Retina (tissue), 1 donor: Measurements from ENCODE around the gene PXDC1.
"Not testable (repeated sequence)": the region's sequence is repeated elsewhere in the genome, so short reads cannot be mapped to it uniquely, and the experiment has no call there.

Experiments
- DNase-seq: peaks from one replicate; pipeline ENCODE4 v3.0.0-alpha.2; 2016

PXDC1 gene

DNA sequence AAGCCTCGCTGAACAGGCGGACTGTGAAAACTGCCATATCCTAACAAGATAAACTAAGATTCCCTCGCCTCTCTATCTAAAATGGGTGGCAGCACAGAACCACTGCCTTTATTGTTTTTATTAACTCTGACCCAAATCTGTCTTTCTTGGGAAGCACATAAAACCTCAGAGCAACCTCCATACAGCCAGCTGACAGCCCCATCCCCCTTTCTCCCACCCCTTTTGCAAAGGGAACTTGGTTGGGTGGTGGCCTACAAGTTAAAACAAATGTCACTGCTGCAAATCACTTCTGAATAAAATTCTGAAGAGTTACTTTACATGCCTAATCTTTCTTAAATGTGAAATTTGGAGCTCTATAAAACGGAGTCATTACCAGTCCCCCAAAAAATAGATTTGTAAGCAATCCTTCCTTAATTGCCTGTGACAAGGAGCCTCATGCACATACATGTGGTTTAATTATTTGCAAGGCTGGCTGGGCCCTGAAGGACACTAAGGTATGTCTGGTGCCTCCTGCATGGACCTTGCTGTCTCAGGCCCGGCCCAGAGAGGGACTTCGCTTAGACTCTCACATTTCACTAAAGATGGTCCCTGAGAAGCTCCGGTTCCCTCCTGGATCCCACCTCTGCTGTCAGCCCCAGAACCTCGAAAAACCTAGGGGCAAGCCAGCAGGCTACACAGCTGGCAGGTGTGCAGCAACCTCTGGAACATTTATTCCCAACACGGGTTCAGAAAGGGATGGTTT is 21.7 kb downstream of the PXDC1 start:
- no peak for DNase-seq

DNA sequence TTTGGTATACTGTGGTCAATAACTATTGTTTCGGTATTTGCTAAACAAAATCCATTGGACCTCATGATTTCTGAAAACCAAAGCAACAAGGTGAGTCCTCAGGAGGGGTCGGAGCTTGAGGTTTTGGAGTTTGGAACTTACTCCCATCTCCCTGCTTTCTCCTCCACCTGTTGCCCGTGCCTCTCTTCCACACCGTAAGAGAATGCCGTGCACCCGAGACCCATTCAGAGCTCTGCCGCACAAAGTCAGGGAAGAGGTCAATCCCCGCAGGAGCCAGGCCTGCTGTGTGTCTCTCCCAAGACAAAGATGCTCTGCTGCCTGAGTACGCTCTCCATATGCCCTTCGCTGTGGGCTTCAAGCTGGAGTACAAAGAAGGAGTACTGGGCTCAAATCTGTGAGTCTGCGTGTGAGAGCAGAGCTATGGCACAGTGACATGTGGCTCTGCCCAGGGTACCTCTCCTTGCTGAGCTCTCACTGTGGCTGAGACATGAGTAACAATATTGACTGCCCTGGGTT is 23.9 kb downstream of the PXDC1 start:
- no peak for DNase-seq

- no peak for DNase-seq
Measured at GRCh38 chr6:3727036-3727435, 24.5 kb downstream of the PXDC1 start.

DNA sequence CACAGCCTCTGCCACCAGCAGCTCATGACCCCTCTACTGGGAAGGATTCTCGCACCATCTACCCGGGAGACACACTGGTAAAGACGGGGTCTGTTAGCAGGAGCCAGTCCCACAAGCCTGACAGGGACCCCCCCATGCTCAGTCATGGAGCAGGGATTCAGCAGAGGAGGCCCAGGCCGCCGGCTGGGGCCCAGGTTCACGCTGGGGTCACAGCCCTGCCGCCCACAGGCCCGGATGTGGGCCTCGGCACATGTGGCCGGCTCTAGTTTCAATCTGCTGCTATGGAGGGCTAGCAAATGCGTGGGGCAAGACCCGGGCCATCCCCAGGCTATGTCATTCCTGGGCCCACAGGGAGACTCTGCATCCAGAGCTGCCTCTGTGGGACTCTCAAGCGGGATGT is 25.1 kb downstream of the PXDC1 start:
- no peak for DNase-seq

DNA sequence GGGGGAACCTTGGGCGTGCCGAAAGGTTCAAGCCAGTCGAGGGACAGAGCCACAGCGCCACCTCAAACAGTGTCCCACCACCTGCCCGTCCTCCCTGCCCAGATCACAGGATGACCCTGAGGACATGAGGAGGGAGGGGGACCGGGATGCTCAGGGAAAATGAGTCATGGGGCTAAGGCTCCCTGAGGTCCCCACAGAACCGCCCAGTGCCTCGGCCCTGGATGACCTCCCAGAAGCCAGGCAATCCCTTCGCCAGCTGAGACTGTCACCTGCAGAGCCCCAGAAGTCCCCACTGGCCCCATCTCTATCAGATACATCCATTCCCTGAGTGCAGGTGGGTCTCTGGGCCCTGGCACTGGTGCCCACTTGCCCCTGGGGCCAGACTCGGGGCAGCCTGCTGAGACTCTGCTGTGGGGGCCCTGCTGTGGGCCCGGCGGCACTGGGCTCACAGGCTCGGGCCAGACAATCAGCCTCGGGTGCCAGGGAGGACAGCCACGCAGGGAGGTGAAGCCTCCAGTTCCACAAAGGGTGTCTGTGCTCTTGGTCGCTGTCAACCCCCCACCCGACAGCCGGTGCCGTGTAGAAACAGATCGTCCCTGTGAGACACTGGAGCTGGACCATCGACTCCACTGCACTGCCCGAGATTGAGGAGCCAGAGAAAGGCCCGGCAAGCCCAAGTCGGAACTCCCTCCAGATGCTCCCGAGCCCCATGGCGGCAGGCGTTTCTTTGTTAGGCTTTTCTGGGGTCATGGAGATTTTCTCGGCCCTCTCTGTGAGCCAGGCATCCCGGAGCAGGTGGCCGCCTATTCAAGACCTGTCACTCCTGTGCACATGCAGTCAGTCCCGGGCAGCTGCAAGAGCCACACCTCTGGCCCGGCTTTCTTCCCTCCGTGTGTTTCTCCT is 26.1 kb downstream of the PXDC1 start:
- DNase-seq = peak; percentile 68

GRCh38 chr6:3724451-3725144 is 26.9 kb downstream of the PXDC1 start:
- DNase-seq = no peak

- no peak for DNase-seq
Measured at GRCh38 chr6:3723966-3724365, 27.5 kb downstream of the PXDC1 start.

- DNase-seq = no peak
Measured at GRCh38 chr6:3723251-3723650, 28.3 kb downstream of the PXDC1 start.

- DNase-seq = no peak
Measured at GRCh38 chr6:3722785-3723184, 28.7 kb downstream of the PXDC1 start.

DNA sequence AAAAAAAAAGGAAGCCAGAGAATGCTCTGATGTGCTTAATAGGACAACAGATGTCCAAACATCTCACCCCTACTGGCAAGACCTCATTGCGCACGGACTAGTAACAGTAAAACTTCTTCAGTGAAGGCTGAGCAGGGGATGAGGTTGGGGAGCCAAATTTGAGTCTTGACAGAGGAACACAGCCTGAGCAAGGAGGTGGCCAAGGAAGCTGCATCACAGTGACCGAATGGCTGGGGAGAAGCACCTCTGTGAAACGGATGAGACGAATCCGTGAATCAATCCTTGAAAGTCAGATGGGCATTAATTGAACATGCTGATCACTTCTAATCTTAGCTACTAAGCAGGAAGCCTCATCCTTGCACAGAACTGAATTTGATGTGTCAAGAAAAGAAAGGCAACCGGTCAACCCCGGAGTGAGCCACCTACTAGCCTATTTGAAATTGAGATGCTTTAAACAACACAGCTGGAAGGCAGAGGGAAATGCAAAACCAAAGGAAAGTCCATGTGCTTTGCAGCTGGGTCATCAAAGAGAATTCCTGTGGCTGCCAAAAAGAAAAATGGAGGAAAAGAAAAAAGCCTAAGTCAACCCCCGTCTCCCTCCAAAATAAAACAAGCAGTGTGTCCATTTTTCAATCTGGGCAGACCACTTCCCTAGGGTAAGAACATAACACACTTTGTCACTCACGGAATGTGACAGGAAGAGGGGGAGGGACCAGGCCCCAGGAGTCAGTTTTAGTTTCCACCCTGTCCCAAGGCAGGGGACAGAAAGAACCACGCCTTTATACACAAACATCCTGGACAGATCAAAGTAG is 29.5 kb downstream of the PXDC1 start:
- DNase-seq = no peak

DNA sequence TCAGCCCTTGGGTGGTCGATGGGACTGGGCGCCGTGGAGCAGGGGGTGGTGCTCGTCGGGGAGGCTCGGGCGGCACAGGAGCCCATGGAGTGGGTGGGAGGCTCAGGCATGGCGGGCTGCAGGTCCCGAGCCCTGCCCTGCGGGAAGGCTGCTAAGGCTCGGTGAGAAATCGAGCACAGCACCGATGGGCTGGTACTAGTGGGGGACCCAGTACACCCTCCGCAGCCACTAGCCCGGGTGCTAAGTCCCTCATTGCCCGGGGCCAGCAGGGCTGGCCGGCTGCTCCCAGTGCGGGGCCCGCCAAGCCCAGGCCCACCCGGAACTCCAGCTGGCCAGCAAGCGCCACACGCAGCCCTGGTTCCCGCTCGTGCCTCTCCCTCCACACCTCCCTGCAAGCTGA is 30.7 kb downstream of the PXDC1 start:
- not testable (repeated sequence) for DNase-seq

DNA sequence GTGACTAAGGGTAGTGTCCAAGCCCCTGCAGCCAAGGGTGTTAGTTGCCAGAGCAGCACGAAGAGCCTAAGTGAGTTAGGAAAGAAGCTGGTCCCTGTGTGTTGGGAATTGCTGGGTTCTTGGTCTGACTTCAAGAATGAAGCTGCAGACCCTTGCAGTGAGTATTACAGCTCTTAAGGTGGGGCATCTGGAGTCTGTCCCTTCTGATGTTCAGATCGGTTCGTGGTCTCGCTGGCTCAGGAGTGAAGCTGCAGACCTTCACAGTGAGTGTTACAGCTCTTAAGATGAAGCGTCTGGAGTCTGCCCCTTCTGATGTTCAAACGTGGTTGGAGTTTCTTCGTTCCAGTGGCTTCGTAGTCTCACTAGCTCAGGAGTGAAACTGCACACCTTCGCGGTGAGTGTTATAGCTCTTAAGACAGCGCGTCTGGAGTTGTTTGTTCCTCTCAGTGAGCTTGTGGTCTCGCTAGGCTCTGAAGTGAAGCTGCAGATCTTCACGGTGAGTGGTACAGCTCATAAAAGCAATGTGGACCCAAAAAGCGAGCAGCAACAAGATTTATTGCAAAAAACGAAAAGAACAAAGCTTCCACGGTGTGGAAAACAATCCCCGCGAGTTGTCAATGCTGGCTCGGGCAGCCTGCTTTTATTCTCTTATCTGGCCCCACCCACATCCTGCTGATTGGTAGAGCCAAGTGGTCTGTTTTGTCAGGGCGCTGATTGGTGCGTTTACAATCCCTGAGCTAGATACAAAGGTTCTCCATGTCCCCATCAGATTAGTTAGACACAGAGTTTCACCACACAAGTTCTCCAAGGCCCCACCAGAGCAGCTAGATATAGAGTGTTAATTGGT is 31.8 kb downstream of the PXDC1 start:
- DNase-seq = no peak

DNA sequence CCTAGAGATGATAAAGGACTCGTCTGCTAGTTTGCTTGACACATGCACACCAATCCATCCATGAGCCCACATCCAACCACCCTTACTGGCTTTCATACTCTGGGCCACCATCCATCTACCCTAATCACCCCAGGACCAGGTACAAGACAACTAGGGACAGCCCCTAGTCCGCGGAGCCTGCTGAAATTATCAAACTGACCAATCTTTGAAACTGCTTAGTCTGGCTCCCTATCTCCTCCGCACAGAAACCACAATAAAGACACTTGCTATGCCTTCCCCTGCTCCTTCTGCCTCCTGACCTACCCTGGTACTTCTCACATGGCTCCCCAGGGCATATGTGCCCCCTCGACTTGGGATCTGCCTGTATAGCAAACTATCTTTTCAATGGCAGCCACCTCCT is 33.1 kb downstream of the PXDC1 start:
- no peak for DNase-seq

- no peak for DNase-seq
Measured at GRCh38 chr6:3715285-3715684, 36.2 kb downstream of the PXDC1 start.

DNA sequence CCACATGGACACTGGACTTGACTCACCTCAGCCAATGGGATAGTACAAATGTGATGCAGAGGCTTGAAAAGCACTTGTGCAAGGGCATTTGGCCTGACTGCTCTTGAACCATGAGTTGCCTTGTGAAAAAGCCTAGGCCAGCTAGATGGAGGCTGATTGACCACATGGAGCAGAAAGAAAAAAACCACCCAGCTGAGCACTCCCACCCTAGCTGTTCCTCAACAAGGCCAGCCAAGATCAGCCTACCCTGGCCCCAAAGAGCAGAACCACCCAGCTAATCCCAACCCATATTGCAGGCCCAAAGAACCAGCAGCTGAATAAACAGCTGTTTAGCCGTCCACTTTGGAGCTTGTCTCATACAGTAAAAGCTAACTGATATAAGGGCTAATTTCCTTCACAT is 36.7 kb downstream of the PXDC1 start:
- DNase-seq = no peak

DNA sequence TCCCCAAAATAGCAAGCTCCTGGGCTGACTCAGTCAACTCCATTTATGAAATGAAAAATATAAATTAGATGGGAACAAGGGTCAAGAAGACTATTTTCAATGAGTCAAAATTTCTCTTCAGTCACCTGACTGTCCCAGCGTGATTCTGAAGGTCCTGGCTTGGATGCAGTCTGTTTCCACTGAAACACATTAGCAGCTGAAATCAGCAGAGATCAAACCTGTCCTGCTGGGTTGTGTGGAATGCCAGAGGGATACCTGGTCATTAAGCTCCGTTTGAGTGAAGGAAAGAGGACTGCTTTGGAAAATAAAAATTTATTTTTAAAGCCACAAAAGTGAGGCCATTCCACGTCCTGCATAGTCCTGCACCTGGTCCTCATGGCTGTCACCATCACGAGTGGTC is 37.4 kb downstream of the PXDC1 start:
- no peak for DNase-seq

DNA sequence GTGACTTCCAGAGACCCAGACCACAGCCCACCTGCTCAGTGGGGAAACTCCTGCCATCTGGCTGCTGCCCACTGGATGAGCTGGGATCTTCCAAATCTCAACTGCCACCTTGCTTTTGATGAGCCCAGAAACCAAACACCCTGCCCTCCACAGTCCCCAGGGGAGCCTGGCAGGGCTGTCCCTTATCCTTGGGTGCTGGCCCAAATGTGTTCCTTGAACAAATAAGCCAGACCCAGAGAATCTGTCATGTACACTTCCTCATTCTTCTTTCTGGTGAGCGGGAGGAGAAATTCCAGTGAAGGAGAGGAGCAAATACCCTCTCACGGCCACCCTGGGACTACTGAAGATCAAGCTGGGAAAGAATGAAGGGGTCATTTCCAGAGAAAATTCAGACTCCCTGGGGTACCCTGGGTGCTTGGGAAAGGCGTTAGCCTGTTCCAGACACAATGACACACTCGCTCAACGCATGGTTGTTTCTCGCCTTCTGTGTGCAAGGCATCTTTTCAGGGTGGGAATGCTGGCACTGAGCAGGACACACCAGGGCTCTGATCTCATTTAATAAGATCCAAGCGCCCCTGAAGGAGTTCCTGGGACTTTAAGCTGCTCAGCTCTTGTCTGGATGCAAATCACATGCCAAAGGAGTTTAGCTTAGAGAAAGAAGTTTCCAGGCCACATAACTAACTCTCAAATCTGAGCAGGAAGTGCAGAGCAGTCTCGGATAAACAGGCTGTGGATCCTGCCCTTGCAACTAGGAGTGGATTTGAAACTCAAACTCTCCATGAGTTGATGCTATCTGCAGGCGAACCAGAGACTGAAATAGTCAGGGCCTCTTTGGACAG is 38.5 kb downstream of the PXDC1 start:
- DNase-seq = no peak

GRCh38 chr6:3711776-3712175 is 39.7 kb downstream of the PXDC1 start:
- DNase-seq = no peak

GRCh38 chr6:3710403-3710802 is 41.1 kb downstream of the PXDC1 start:
- DNase-seq = no peak

GRCh38 chr6:3708540-3708939 is 43.0 kb downstream of the PXDC1 start:
- DNase-seq = no peak
